A549 (cell line): ENCODE data around the gene MYO9A.

Source experiments
- ESRRA ChIP-seq: fragments of 150-350 bp; IDR thresholded peaks from 2 replicates; pipeline ENCODE4 v1.6.1; 2014; ENCODE audit warnings: mild to moderate bottlenecking, low read length, borderline replicate concordance
- TF ChIP-seq, protein P1 (sequence below): fragments of >200 bp; sonication (Bioruptor Twin); formaldehyde crosslinking; IDR thresholded peaks from 3 replicates; pipeline ENCODE4 v1.5.1; 2016

DNA sequence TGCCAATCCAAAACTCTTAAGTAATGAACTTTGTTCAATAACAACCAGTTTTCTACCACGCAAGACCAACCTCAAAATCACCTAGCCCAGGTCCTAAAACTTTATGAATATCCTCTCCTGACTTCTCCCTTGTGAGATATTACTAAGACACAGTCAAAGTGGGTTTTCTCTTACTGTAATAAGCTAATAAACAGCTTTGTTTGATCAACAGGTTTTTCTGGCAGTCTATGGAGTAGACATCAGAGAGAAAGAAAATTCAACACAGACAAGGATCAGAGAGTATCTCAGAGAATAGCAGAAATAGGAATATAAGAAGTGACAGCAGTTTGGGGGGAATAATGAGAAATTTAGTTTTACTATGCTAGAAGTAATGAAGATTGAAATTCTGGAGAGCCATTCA is 228.0 kb downstream of the MYO9A start:
- TF ChIP-seq, protein P1, sequence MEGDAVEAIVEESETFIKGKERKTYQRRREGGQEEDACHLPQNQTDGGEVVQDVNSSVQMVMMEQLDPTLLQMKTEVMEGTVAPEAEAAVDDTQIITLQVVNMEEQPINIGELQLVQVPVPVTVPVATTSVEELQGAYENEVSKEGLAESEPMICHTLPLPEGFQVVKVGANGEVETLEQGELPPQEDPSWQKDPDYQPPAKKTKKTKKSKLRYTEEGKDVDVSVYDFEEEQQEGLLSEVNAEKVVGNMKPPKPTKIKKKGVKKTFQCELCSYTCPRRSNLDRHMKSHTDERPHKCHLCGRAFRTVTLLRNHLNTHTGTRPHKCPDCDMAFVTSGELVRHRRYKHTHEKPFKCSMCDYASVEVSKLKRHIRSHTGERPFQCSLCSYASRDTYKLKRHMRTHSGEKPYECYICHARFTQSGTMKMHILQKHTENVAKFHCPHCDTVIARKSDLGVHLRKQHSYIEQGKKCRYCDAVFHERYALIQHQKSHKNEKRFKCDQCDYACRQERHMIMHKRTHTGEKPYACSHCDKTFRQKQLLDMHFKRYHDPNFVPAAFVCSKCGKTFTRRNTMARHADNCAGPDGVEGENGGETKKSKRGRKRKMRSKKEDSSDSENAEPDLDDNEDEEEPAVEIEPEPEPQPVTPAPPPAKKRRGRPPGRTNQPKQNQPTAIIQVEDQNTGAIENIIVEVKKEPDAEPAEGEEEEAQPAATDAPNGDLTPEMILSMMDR: no peak
- no peak for TF ChIP-seq ESRRA
